Measurements from ENCODE around the gene ZKSCAN2. TPM values are rescaled to one million over a fixed set of nuclear protein-coding genes. Genes with fewer than 3 reads are reported as not detected.

Gene ZKSCAN2
- 5.4 and 5.9 TPM in 2 replicates for total RNA-seq

DNA sequence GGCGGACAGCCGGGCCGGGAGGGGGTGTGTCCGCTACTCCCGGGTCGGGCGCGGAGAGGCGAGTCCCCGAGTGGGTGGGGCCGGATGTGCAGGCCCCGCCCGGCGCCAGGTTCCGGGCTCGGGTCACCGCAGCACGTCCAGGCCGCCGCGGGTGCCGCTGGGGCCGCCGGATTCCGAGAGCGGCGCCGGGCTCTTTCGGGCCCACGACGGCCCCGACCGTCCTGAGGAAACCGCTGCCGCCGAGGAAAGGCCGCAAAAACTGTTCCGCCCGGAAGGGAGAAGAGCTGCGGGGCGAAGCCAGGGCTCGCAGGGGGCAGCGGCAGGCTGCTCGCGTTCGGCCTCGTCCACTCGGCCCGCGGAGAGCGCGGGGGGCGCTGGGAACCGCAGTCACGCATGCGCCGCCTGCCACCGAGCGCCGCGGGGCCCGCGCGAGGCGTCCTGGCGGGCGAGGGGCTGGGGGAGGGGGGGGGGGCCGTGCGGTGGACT lies at the start of gene ZKSCAN2:
Gene ZKSCAN2, minus strand, starts transcription at position 376 of the 486 bp plus-strand sequence. CDS start 718 bp downstream, outside the sequence.
- intact Hi-C loops (cut with micrococcal nuclease) = loop anchor here (1.0 to 10.0 kb wide), 6 partner anchors 24 to 523 kb away; partner anchors contain the start of gene LCMT1

DNA sequence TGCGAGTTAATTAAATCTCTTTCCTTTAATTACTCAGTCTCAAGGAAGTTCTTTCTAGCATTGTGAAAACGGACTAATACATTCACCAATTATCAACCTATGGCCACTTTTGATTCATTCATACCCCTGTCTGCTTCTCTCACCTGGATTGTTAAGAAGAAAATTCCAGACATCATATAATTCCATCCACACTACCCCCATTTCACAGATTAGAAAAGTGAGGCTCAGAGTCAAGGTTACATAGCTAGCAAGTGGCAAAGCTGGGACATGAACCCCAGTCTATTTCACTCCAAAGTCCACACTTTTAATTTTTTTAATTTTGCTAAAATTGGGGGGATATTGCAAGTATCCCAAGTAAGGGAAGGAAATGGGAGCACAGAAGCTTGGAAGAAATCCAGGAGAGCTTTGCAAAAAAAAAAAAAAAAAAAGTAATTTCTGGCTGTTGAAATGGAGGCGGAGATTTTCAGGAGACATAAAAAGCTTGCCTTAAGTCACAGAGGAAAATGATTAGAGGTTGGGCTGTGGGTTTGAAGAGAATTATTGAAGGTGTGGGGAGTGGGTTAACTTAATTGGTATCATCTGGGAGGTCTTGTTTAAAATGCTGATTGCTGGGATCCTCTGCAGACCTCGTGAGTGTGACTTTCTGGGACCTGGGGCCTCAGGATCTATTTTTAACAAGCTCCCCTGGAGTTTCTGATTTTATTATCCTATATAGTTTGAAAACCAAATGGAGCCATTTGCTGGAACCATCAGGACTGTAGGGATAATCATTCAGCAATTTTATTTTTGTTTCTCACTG lies 42.3 kb upstream of the ZKSCAN2 start:
- intact Hi-C loops (cut with micrococcal nuclease) = no loop called here

DNA sequence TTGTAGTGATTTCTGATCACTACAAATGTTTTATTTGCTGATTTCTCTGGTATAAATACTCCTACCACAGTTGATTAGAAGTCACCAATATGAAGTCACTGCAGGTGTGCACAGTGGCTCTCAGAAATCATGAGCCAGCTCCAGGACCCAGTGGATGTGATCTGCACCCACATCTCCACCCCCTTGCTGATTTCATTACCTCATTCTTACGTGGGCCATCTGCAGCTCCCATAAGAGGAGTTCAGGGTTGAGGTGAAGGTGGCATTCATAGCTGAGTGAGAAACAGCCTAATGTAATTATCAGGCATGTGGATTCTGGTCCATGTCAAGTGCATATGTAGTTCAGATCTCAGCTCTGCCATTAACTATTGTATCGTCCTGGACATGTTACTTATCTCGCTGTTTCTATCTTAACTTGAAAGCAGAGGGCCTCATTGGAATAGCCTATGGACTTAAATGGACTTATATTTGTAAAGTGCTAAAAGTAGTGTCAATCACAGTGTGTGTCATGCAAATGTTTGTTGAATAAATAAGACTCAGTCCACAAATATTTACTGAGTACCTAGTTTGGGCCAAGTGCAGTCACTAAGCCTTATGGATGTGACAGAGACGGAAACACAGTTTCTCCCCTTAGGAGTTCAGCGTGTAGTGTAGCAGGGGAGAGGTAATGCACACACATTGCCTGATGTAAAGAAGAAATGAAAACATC lies 40.7 kb upstream of the ZKSCAN2 start:
- intact Hi-C loops (cut with micrococcal nuclease) = no loop called here

DNA sequence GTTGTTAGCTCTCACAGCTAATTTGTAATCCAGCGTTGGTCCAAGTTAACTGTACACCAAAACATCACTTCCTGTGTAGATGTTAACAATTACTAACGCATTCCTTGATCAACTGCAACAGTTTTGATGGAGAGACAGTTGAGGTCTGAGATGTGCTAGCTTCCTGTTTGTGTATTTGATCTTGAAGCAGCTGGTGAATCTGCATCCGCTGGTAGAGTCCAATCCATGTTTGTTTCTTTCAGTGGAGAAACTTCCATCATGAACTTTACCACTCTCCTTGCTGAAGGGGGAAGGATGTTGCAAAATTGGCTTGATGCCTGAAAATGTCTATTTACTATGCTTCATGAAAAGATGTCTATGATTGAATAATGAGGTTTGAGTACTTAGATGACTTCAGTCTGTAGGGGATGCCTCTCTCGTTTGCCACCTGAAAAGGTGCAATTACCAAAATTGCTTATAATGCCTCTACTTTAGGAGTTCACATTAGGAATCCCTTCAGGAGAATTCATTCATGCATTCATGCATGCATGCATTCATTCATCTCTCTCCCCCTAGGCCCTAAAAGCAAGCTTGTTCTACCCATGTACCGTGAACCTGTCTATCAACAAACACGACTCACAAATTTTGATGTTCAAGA lies 39.6 kb upstream of the ZKSCAN2 start:
- intact Hi-C loops (cut with micrococcal nuclease) = no loop called here

DNA sequence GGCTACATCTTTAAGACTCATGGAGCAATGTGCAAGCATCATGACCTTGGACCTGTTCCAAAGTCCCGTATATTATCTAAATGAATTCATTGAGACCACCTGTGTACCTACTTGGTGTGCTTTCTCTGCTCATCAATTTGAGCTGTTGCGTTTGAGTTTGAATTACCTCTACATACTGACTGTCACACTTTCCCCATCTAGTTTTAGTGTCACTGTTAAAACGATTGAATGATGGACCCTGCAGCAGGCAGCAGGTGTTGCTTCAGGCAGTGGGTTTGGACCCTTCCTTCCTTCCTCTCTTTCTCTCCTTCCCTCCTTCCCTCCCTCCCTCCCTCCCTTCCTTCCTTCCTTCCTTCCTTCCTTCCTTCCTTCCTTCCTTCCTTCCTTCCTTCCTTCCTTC lies 33.9 kb upstream of the ZKSCAN2 start:
- intact Hi-C loops (cut with micrococcal nuclease) = no loop called here

DNA sequence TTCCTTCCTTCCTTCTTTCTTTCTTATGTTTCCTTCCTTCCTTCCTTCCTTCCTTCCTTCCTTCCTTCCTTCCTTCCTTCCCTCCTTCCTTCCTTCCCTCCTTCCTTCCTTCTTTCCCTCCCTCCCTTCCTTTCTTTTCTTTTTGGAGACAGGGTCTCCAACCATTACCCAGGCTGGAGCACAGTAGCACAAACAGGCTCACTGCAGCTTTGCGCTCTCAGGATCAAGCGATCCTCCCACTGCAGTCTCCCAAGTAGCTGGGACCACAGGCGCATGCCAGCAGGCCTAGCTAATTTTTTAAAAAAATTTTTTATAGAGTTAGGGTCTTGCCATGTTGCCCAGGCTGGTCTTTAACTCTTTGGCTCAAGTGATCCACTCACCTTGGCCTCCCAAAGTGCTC lies 31.8 kb upstream of the ZKSCAN2 start:
- intact Hi-C loops (cut with micrococcal nuclease) = no loop called here

DNA sequence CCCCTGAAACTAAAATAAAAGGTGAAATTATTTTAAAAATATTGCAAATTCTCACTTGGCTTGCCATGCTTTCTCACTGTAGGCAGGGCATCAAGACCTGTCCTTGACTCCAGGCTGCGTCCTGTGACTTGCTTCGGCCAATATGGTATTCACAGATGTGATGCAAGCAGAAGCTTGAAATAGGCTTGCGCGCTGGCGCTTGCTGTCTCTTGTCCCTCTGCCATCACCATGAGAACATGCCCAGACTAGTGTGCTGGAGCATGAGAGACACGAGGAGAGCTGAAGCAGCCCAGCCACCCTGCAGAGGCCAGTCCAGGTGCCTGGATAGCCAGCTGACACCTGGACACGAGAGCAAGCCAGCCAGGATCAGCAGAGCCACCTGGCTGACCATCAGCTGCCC lies 21.8 kb upstream of the ZKSCAN2 start:
- intact Hi-C loops (cut with micrococcal nuclease) = no loop called here

DNA sequence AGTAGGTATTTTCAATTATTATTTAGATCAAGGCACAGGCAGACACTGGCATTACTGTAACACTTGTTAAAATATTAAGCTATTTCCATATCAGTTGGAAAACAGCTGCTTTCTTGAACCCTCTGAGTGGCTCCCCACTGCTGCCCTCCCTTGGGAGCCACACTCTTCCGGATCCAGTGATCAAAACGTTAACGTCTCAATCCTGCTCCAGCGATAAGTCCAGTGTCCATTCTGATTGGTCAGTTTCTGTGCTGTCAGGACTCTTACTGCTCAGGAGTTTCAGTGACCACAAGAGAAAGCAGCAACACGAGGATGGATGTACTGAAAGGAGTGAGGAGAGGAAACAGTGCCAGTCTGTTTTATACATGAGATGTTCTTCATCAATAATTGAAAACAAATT lies 13.8 kb upstream of the ZKSCAN2 start:
- intact Hi-C loops (cut with micrococcal nuclease) = no loop called here

DNA sequence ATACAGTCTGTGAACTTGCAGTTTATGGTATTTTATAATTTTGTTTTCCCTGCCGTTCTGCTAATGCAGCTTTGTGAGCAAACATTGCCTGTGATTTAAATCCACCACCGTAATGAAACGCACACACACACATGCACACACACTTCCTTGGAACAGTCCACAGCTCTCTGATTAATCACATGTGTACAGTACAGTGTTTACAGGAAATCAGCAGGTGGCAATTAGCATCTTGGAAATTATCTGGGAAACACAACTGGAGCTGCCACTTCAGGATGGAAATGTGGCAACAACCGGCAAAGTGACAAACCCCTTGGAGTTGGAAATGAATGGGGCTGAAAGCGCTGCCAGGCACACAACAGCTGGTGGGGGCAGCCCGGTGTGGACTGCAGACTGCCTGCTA lies 12.9 kb upstream of the ZKSCAN2 start:
- intact Hi-C loops (cut with micrococcal nuclease) = no loop called here

DNA sequence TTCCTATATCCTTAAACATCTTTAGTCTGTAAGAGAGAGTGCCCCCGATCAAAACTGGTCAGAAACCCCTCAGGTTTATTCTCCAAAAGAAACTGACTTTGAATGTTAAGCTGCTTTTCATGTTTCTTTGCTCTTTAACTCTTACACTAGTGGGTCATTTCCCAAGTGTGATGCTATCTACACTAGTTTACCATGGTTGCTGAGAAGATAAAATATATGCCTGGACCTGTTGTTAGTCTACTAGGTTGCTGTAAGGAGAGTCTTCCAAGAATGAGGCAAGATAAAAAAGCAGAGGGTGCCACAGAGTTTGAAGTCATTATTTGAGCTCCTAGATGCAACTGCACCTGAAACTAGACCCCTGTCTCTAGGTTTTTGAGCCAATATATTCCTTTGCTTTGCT lies 12.2 kb upstream of the ZKSCAN2 start:
- intact Hi-C loops (cut with micrococcal nuclease) = no loop called here

DNA sequence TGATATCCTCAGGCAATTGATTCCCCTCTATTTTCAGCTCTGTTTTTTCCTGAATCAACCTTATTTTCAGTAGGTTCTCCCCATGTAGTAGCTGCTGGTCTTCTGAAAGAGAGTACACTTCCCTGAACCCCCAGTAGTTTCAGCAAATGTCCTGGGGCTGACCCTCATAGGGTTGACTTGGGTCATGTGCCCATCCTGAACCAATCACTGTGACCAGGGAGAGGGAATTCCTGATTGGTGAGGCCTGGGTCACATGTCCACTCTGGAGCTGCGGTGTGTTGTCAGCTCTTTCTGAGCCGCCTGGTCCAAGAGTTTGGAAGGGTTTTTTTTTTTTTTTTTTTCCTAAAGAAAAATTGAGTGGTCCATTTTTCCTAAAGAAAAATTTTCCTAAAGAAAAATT lies 8.3 kb upstream of the ZKSCAN2 start:
- intact Hi-C loops (cut with micrococcal nuclease) = no loop called here

DNA sequence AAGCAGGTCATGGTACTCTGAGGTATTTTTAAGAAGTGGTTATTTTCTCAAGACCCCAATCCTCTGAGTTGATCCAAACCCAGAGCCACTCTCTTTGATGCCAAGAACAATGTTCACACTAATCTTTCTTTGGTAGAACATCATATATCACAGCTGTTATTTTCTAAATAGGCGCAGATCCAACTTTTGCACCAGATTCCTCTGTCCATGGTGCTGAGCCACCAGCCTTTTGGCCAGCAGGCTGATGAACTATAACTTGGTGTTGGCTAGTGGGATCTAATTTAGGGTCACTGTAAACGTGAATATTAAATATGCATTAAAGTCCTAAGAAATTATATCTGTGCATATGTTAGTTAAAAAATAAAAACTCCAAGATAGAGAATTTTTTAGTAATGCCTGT lies 7.0 kb upstream of the ZKSCAN2 start:
- intact Hi-C loops (cut with micrococcal nuclease) = no loop called here

DNA sequence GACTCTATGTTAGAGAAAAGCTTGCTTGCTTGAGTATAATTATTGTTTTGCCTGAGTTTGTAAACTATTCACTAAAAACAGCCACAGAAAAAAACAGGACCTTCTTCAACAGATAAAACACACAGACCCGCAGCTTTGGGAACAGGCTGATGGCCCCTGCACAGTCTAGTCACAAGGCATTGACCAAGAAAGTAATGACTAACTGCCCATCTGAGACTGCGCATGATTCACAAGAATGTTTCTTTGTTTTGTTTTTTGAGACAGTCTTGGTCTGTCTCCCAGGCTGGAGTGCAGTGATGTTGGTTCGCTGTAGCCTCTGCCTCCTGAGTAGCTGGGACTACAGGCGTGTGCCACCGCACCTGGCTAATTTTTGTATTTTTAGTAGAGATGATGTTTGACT lies 2.8 kb upstream of the ZKSCAN2 start:
- intact Hi-C loops (cut with micrococcal nuclease) = no loop called here

DNA sequence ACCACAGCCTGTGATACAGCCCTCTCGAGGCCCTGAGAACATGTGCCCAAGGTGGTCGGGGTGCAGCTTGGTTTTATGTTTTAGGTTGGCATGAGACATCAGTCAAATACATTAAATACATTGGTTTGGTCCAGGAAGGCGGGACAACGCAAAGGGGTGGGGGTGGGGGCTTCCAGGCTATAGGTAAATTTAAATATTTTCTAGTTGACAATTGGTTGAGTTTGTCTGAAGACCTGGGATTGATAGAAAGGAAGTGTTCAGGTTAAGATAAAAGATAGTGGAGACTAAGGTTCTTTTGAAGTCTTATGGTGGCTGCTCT lies 1.2 kb upstream of the ZKSCAN2 start:
- intact Hi-C loops (cut with micrococcal nuclease) = loop anchor here (2.0 to 10.0 kb wide), 5 partner anchors 194 to 720 kb away; partner anchors contain the start of gene RBBP6

DNA sequence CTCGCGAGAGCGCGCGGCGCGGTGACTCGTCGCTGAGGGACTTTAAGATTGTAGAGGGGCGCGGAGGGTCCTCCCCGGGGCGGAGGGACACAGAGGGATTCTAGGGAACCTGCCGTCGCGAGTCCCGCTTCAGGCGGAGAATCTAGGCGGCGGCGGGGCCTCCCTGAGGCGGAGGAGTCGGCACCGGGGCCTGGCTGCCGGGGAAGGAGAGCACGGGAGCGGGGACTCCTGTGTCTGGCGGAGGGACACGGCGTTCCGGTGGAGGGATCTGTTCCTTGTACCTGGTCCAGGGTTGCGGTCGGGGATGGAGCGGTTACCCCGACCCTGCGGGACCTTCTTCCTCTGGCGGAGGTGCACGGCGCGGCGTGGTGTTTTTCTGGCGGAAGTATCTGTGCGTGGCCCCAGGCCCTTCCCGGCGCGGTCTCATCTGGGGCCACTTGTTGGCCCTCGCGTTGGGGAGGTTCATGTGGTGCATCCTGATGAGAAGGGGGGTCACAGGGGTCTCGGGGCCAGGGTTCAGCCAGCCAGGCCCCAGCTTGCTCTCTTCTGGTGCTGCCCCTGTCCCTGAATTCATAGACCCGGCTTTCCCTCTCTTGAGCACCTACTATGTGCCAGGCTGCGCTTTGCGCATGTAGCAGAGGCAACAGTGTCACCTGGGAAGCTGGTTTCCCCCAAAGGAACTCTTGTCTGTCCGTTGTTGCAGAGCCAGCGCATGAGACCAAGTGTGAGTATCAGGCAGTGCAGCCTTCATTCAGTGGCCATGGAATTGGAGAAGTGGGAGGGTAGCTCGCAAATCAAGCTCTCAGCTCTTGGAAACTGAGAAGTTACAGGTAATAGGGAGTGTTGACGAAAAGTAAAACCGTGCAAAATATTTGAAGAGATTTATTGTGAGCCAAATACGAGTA lies 563 bp upstream of the ZKSCAN2 start:
- intact Hi-C loops (cut with micrococcal nuclease) = loop anchor here (1.0 to 10.0 kb wide), 7 partner anchors 25 to 719 kb away; partner anchors contain the start of genes LCMT1 and RBBP6

DNA sequence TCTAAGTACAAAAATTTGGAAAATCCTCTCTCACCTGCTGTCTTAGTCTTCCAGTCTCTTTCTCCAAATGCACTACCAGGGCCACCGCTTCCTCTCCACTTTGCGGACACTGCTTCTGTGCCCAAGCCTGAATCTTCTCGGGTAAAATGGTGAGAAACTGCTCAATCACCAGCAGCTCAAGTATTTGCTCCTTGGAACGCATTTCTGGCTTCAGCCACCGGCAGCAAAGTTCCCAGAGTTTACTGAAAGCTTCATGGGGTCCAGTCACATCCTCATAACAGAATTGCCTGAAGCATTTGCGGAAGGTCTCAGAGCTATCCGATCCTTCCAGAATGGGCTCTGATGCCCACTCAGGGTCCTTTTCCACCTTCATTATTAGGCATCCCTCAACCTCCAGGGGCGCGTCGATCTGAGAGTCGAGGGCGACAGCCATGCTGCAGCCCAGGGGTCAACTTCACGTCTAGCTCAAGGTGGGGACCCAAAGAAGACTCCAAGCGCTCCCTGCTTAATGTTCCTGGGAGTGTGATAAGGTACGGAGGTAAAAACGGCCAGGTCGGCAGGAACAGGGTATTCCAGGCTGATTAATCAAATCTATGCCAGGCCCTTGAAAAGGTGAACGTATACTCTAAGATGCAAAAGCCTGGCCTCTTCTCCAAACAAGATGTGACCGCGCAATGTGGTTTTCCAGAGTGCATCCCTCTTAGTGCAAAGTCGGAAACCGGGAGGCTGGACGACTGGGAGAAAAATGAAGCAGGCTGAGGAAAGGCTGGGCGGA lies 763 bp downstream of the ZKSCAN2 start:
- intact Hi-C loops (cut with micrococcal nuclease) = loop anchor here (1.0 to 10.0 kb wide), 6 partner anchors 24 to 522 kb away; partner anchors contain the start of gene LCMT1

DNA sequence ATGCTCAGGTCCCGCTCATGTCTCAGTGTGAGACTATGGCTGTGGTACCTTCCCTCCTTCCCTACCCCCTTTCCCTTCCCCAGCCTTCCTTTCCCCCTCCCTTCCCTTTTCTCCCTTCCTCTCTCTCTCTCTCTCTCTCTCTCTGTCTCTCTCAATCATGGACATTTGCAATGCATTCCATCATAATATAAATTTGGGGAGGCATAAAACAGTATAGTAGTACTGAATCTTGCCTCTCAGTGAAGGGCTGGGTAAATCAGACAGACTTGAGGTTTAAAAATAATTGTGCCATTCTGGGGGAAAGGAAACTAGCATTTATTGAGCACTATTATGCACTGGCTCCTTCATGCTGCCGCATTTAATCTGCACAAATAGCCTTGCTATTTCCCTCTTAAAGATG lies 4.3 kb downstream of the ZKSCAN2 start:
- intact Hi-C loops (cut with micrococcal nuclease) = loop anchor here (10.0 kb wide), 3 partner anchors 189 to 519 kb away; no protein-coding TSS in a partner anchor

DNA sequence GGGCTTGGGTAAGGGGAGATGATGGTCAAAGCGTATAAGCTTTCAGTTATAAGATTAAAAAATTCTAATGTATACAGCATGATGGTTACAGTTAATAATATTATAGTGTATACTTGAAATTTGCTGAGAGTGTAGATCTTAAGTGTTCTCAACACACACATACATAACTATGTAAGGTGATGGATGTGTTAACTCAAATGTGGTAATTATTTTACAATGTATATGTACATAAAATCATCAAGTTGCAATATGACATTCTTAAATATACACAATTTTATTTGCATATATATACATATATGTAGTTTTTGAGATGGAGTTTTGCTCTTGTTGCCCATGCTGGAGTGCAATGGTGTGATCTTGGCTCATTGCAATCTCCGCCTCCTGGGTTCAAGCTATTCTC lies 7.2 kb downstream of the ZKSCAN2 start:
- intact Hi-C loops (cut with micrococcal nuclease) = loop anchor here (10.0 kb wide), 3 partner anchors 186 to 516 kb away; no protein-coding TSS in a partner anchor

DNA sequence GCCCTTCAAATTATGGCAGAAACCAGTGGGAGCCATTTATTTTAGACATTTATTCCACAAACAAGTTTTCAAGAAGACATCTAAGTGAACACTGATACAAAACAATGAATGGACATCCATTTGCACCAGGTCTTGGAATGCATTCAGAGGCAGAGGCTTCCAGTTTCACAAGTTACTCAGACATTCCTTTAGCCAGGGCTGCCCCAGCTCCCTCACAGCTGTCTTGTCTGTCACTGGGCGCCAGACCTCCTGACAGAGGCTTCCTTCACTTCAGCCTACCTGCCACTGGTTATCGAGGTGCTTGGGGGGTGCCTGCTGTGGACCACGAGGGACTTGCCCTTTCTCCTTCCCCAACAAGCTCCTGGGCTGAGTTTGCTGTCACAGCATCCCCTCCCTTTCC lies 21.7 kb downstream of the ZKSCAN2 start:
- intact Hi-C loops (cut with micrococcal nuclease) = no loop called here

DNA sequence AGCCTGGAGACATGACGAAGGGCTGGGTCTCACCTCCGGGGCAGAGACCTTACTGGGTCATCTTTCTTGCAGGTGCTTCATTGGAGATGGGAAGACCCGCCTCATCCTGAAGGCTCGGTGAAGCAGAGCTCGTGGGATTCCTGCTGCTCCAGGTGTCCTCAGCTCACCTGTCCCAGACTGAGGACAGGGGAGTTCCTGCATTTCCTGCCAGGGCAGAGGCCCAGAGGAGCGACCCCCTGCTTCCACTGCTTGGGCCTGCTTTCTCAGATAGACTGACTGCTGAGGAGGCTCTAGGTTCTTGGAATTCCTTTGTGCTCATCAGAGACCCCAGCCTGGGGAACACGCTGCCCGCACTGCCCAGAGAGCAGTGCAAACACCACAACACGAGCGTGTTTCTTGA lies 29.3 kb downstream of the ZKSCAN2 start:
- intact Hi-C loops (cut with micrococcal nuclease) = no loop called here

Measured in T-helper 2 cell treated with Interferon-gamma antibody and Interleukin-4, amounts not matched to agents 100 ng/mL and 5 ng/mL, for 36 hours (primary cell).